B cell (primary cell): ENCODE results near the gene EPB41L1. TPM values are rescaled to one million over a fixed set of nuclear protein-coding genes. Genes with fewer than 3 reads are reported as not detected.

ENCODE experiments used
- ATAC-seq: fragments of 200-7000 bp; cut with Tn5 transposase; one replicate; pipeline ENCODE4 v1.10.0; 2021; ENCODE audit warnings: low read depth, mild to moderate bottlenecking, moderate number of reproducible peaks, moderate library complexity
- CTCF ChIA-PET: fragments of 350-600 bp; sonication (Branson Sonifier 250); formaldehyde crosslinking; loops from one replicate; lab custom pipeline; 2021; ENCODE audit warnings: antibody characterized with exemption, inconsistent platforms; lab: Charles Lee
- POLR2A ChIA-PET: fragments of 350-600 bp; sonication (Branson Sonifier 250); formaldehyde crosslinking; loops from one replicate; lab custom pipeline; 2021; ENCODE audit warnings: antibody characterized with exemption; lab: Charles Lee
- DNase-seq: peaks from one replicate; pipeline ENCODE4 v3.0.0; 2013
- H2AFZ ChIP-seq: 2 replicates; pipeline ENCODE4 v1.6.1; 2012; ENCODE audit warnings: mild to moderate bottlenecking, low read depth, low read length; ENCODE audit not compliant: insufficient read depth, poor library complexity, severe bottlenecking
- H3K27ac ChIP-seq, 2 donors: 1 replicate in 1 of 2; 2 replicates in 1 of 2; pipeline ENCODE4 v1.5.1; 2012 to 2013; ENCODE audit warnings: low read length in 2 of 2, mild to moderate bottlenecking in 2 of 2, moderate library complexity in 1 of 2
- H3K27me3 ChIP-seq, 4 experiments: fragments of 200-600 bp in 1 of 4; sonication (generic) in 1 of 4; replicated peaks in 1 of 4; 1 replicate in 2 of 4; 2 replicates in 2 of 4; pipeline versions ENCODE4 v1.6.1 to v1.7.0; 2013 to 2016; ENCODE audit warnings: low read length in 3 of 4, mild to moderate bottlenecking in 2 of 4, mixed read lengths in 1 of 4, moderate library complexity in 1 of 4; ENCODE audit not compliant: insufficient read depth in 4 of 4, control insufficient read depth in 3 of 4; ENCODE audit errors: control extremely low read depth in 1 of 4
- H3K36me3 ChIP-seq, 2 experiments: replicated peaks in 1 of 2; 1 replicate in 1 of 2; 2 replicates in 1 of 2; pipeline versions ENCODE4 v1.6.1 to v1.7.1; 2013; ENCODE audit warnings: low read length in 1 of 2; ENCODE audit not compliant: insufficient read depth in 2 of 2, control insufficient read depth in 1 of 2; ENCODE audit errors: control extremely low read depth in 1 of 2, extremely low read depth in 1 of 2
- H3K4me1 ChIP-seq, 2 donors: fragments of 200-600 bp in 1 of 2; sonication (generic) in 1 of 2; 1 replicate in 1 of 2; 2 replicates in 1 of 2; pipeline versions ENCODE4 v1.5.1 to v1.6.1; 2013 to 2017; ENCODE audit warnings: low read length in 2 of 2; ENCODE audit not compliant: control insufficient read depth in 2 of 2, insufficient read depth in 2 of 2
- H3K4me2 ChIP-seq: replicated peaks from 2 replicates; pipeline ENCODE3; 2012; ENCODE audit warnings: mild to moderate bottlenecking, low read depth, low read length; ENCODE audit not compliant: poor library complexity, severe bottlenecking
- H3K4me3 ChIP-seq, 5 experiments: fragments of 200-600 bp in 1 of 5; sonication (generic) in 1 of 5; 1 replicate in 3 of 5; 2 replicates in 2 of 5; pipeline versions ENCODE4 v1.5.1 to v1.7.0; 2011 to 2016; ENCODE audit warnings: low read length in 4 of 5, mild to moderate bottlenecking in 4 of 5, low read depth in 2 of 5, control low read depth in 1 of 5, moderate library complexity in 1 of 5; ENCODE audit not compliant: insufficient read depth in 1 of 5; ENCODE audit errors: control extremely low read depth in 1 of 5, extremely low read depth in 1 of 5
- H3K79me2 ChIP-seq: fragments of 200-600 bp; sonication (generic); one replicate; pipeline ENCODE4 v1.6.0; 2016; ENCODE audit warnings: low read length; ENCODE audit not compliant: control insufficient read depth, insufficient read depth
- H3K9ac ChIP-seq: fragments of 200-600 bp; sonication (generic); 2 replicates; pipeline ENCODE4 v1.6.1; 2017; ENCODE audit warnings: mild to moderate bottlenecking, low read length, moderate library complexity
- H3K9me3 ChIP-seq, 3 donors: one replicate each; pipeline versions ENCODE4 v1.6.1 to v1.7.1; 2013; ENCODE audit warnings: low read length in 2 of 3; ENCODE audit not compliant: control insufficient read depth in 2 of 3, insufficient read depth in 1 of 3; ENCODE audit errors: control extremely low read depth in 1 of 3
- H4K20me1 ChIP-seq: 2 replicates; pipeline ENCODE4 v1.6.0; 2012; ENCODE audit warnings: mild to moderate bottlenecking, low read length; ENCODE audit not compliant: insufficient read depth, control insufficient read depth, poor library complexity, severe bottlenecking
- H3K27ac Mint-ChIP-seq: one replicate; pipeline ENCODE4 v1.8.0; 2021; ENCODE audit warnings: mixed read lengths
- H3K27me3 Mint-ChIP-seq: one replicate; pipeline ENCODE4 v1.8.0; 2021; ENCODE audit warnings: mixed read lengths
- H3K4me1 Mint-ChIP-seq: one replicate; pipeline ENCODE4 v1.8.0; 2021; ENCODE audit warnings: mixed read lengths
- H3K4me3 Mint-ChIP-seq: one replicate; pipeline ENCODE4 v1.8.0; 2021; ENCODE audit warnings: mixed read lengths
- H3K9me3 Mint-ChIP-seq: one replicate; pipeline ENCODE4 v1.8.0; 2022; ENCODE audit warnings: mixed read lengths; ENCODE audit not compliant: insufficient read depth
- CTCF ChIP-seq: fragments of 200-600 bp; IDR thresholded peaks from one replicate; pipeline ENCODE4 v1.8.0; 2022; ENCODE audit warnings: antibody characterized with exemption, mild to moderate bottlenecking
- EZH2 ChIP-seq: IDR thresholded peaks from 2 replicates; pipeline ENCODE4 v1.6.1; 2012; ENCODE audit warnings: borderline replicate concordance, low read depth, mild to moderate bottlenecking, moderate library complexity, low read length; ENCODE audit not compliant: insufficient read depth, poor library complexity, severe bottlenecking
- WGBS: methylation state at CpG from one replicate; pipeline ENCODE4 v1.1.5; 2013; ENCODE audit warnings: missing lambda C conversion rate; ENCODE audit not compliant: insufficient coverage; 5-methylcytosine and 5-hydroxymethylcytosine counted together
- intact Hi-C: fragments of 100-400 bp; cut with micrococcal nuclease; formaldehyde crosslinking; loops from one replicate; pipeline ENCODE4 v1.10.0; 2022
- polyA plus RNA-seq: library from polyadenylated mRNA; depleted of rRNA; stranded (reverse); fragments of >200 nt; gene quantifications from 2 replicates; pipeline ENCODE4 v1.2.3, GENCODE V29; 2012
- total RNA-seq, 2 donors: library from RNA; stranded (reverse); fragments of 120-200 nt in 1 of 2; gene quantifications; 1 replicate in 1 of 2; 2 replicates in 1 of 2; pipeline versions ENCODE4 v1.2.3 to v1.2.4, GENCODE V29; 2013 to 2022

EPB41L1 gene
- total and polyA plus RNA-seq, 2 donors (not counting 1 experiment from before 2014, with no cell fraction given) = 0.12 to 1.3 TPM

GRCh38 chr20:36167902-36168503 is 13.5 kb downstream of the EPB41L1 start:
- Mint-ChIP-seq H3K4me3 (no peak overlapping the region), H3K27me3 (peaks cover 4% of the 10 kb centered on the region), H3K4me1 (peaks cover 8% of the 10 kb centered on the region), H3K9me3 (no peaks in the 10 kb centered on the region), H3K27ac (no peak overlapping the region)
- intact Hi-C loops = no loop called here
- H2AFZ ChIP-seq = no peak overlapping the region
- peaks cover 6 to 7% of the 10 kb centered on the region in 2 donors for H3K4me1 ChIP-seq
- POLR2A ChIA-PET = no interaction called here
- H3K4me2 ChIP-seq = no peak overlapping the region
- H3K9me3 ChIP-seq = no peaks in the 10 kb centered on the region
- no peak overlapping the region for H3K9ac ChIP-seq
- DNase-seq = no peak
- no peaks in the 10 kb centered on the region for H4K20me1 ChIP-seq
- H3K27ac ChIP-seq = no peak overlapping the region
- 100% methylated on average over 2 of the region's 4 CpGs for WGBS
- no peak for ATAC-seq
- H3K4me3 ChIP-seq = no peak overlapping the region
- H3K36me3 ChIP-seq = no peaks in the 10 kb centered on the region
- CTCF ChIA-PET = interaction anchor here (1.0 kb wide), 1 partner anchor 19 kb away, joined by 3 read pairs; no protein-coding TSS in a partner anchor
- no peak for TF ChIP-seq CTCF
- TF ChIP-seq EZH2 = no peak
- H3K27me3 ChIP-seq = no peaks in the 10 kb centered on the region
- no peaks in the 10 kb centered on the region for H3K79me2 ChIP-seq

DNA sequence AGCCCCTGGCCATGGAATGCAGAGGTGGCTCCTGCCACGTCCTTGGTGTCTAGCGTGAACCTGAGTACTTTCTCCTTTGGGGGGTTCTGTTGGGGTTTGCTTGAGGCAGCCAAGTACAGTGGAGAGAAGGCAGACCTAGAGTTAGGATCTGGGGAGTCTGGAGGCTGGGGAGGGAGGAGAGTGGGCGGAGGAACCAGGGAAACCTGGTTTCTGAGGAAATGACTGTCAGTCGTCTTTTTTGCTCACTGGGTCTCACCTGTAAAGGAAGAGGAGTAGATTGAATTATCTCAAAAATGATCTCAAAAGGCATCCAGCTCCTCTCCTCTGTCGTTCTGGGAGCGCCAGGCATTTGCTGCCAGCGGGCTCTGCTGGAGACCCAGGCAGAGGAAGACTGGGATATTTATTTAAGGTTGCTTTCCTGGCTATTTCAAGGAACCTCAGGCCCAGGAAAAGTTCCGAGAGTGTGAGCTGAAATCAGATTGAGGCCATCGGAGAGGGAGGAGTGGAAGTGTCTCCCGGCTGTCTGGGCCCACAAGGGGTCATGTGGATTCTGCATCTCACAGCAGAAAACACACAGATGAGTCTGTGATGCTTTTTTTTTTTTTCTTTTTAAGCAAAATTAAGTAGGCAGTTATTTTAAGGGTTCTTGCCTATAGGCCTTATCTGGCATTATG is 16.1 kb downstream of the EPB41L1 start:
- H3K9me3 ChIP-seq = no peaks in the 10 kb centered on the region
- no peaks in the 10 kb centered on the region for H3K27me3 ChIP-seq
- no peak overlapping the region for H3K4me2 ChIP-seq
- Mint-ChIP-seq H3K4me1 (peaks cover 8% of the 10 kb centered on the region), H3K9me3 (no peaks in the 10 kb centered on the region), H3K27me3 (peaks cover 5% of the 10 kb centered on the region), H3K4me3 (no peak overlapping the region), H3K27ac (no peak overlapping the region)
- ChIA-PET CTCF (no interaction called here), POLR2A (no interaction called here)
- ATAC-seq (no peak), DNase-seq (no peak)
- H3K79me2 ChIP-seq = no peaks in the 10 kb centered on the region
- H3K4me3 ChIP-seq = no peak overlapping the region
- intact Hi-C loops = no loop called here
- H3K4me1 ChIP-seq = peaks cover 3 to 8% of the 10 kb centered on the region in 2 donors
- H4K20me1 ChIP-seq = no peaks in the 10 kb centered on the region
- no peak overlapping the region for H2AFZ ChIP-seq
- TF ChIP-seq EZH2 = no peak
- 89% methylated on average over 7 of the region's 10 CpGs for WGBS
- H3K27ac ChIP-seq = no peak overlapping the region
- H3K36me3 ChIP-seq = no peaks in the 10 kb centered on the region
- no peak overlapping the region for H3K9ac ChIP-seq
